Endothelial cell (in vitro differentiated cells): ENCODE measurements around the gene CIB4. TPM values are rescaled to one million over a fixed set of nuclear protein-coding genes. Genes with fewer than 3 reads are reported as not detected.

Experiments
- DNase-seq: peaks from one replicate; pipeline ENCODE4 v3.0.0; 2021; ENCODE audit warnings: low spot score
- H3K27ac Mint-ChIP-seq: one replicate; pipeline ENCODE4 v1.8.0; 2021; ENCODE audit warnings: mixed read lengths, inconsistent platforms; ENCODE audit not compliant: unreplicated experiment
- H3K27me3 Mint-ChIP-seq: one replicate; pipeline ENCODE4 v1.8.0; 2021; ENCODE audit warnings: mild to moderate bottlenecking, moderate library complexity, mixed read lengths, inconsistent platforms; ENCODE audit not compliant: unreplicated experiment
- H3K36me3 Mint-ChIP-seq: one replicate; pipeline ENCODE4 v1.8.0; 2021; ENCODE audit warnings: mild to moderate bottlenecking, low read depth, mixed read lengths, inconsistent platforms; ENCODE audit not compliant: unreplicated experiment
- H3K4me1 Mint-ChIP-seq: one replicate; pipeline ENCODE4 v1.8.0; 2021; ENCODE audit warnings: mild to moderate bottlenecking, mixed read lengths, inconsistent platforms; ENCODE audit not compliant: unreplicated experiment
- H3K4me3 Mint-ChIP-seq: one replicate; pipeline ENCODE4 v1.8.0; 2021; ENCODE audit warnings: mild to moderate bottlenecking, mixed read lengths, inconsistent platforms; ENCODE audit not compliant: unreplicated experiment
- H3K9me3 Mint-ChIP-seq: one replicate; pipeline ENCODE4 v1.8.0; 2021; ENCODE audit warnings: mixed read lengths, inconsistent platforms; ENCODE audit not compliant: unreplicated experiment
- CTCF ChIP-seq: fragments of 200-600 bp; sonication (generic); IDR thresholded peaks from one replicate; pipeline ENCODE4 v1.5.0; 2021; ENCODE audit warnings: antibody characterized with exemption; ENCODE audit not compliant: unreplicated experiment
- total RNA-seq: library from RNA; stranded (reverse); fragmentation: NEBNext Ultra II Directional; extraction: Animal tissue kit (Norgen Biotek cat#: 25700); gene quantifications from one replicate; pipeline ENCODE4 v1.2.1, GENCODE V29; 2021; ENCODE audit not compliant: unreplicated experiment

CIB4 gene
- total RNA-seq, 1 donor from 2014 or later = not detected

- peak; percentile 1 for DNase-seq
- no peak overlapping the region for H3K4me3 Mint-ChIP-seq
- peaks cover 10% of the 10 kb centered on the region for H3K4me1 Mint-ChIP-seq
- no peak for TF ChIP-seq CTCF
- no peaks in the 10 kb centered on the region for H3K36me3 Mint-ChIP-seq
- no peak overlapping the region for H3K27ac Mint-ChIP-seq
- H3K27me3 Mint-ChIP-seq = no peaks in the 10 kb centered on the region
- no peaks in the 10 kb centered on the region for H3K9me3 Mint-ChIP-seq
Observed at GRCh38 chr2:26598336-26598995, 42.7 kb downstream of the CIB4 start.

GRCh38 chr2:26597197-26597596 lies 44.0 kb downstream of the CIB4 start:
- no peak overlapping the region for H3K4me3 Mint-ChIP-seq
- no peaks in the 10 kb centered on the region for H3K27me3 Mint-ChIP-seq
- no peak for DNase-seq
- no peaks in the 10 kb centered on the region for H3K36me3 Mint-ChIP-seq
- no peak for TF ChIP-seq CTCF
- no peaks in the 10 kb centered on the region for H3K9me3 Mint-ChIP-seq
- H3K4me1 Mint-ChIP-seq = peaks cover 10% of the 10 kb centered on the region
- H3K27ac Mint-ChIP-seq = no peak overlapping the region

GRCh38 chr2:26595146-26595545 lies 46.0 kb downstream of the CIB4 start:
- Mint-ChIP-seq H3K27me3 (no peaks in the 10 kb centered on the region), H3K4me3 (no peak overlapping the region)

GRCh38 chr2:26591619-26592505 lies 49.3 kb downstream of the CIB4 start:
- no peak for DNase-seq

More at GRCh38 chr2:26595146-26595545, 46.0 kb downstream of the CIB4 start:
- Mint-ChIP-seq H3K9me3 (no peaks in the 10 kb centered on the region), H3K36me3 (no peaks in the 10 kb centered on the region), H3K4me1 (peaks cover 14% of the 10 kb centered on the region), H3K27ac (no peak overlapping the region)
- DNase-seq = no peak
- no peak for TF ChIP-seq CTCF

More at GRCh38 chr2:26591619-26592505, 49.3 kb downstream of the CIB4 start:
- Mint-ChIP-seq H3K36me3 (no peaks in the 10 kb centered on the region), H3K4me3 (no peak overlapping the region), H3K4me1 (peaks cover 14% of the 10 kb centered on the region), H3K27ac (no peak overlapping the region), H3K9me3 (no peaks in the 10 kb centered on the region), H3K27me3 (no peaks in the 10 kb centered on the region)
- TF ChIP-seq CTCF = no peak
